Liver (tissue), 9 donors: Measurements from ENCODE around the gene PIP5KL1. TPM values are rescaled to one million over a fixed set of nuclear protein-coding genes. Genes with fewer than 3 reads are reported as not detected.

Source experiments
- DNase-seq: peaks from one replicate; pipeline ENCODE4 v3.0.0-alpha.2; 2017; ENCODE audit warnings: low spot score
- H3K27ac ChIP-seq, 2 donors: one replicate each; pipeline ENCODE4 v1.7.0; 2013; ENCODE audit warnings: inconsistent platforms in 2 of 2, low read length in 2 of 2, control low read depth in 1 of 2, low read depth in 1 of 2, mild to moderate bottlenecking in 1 of 2
- H3K27me3 ChIP-seq, 4 donors: one replicate each; pipeline versions ENCODE4 v1.6.1 to v1.7.0; 2013; ENCODE audit warnings: low read length in 3 of 4, inconsistent platforms in 1 of 4, mild to moderate bottlenecking in 1 of 4, moderate library complexity in 1 of 4; ENCODE audit not compliant: control insufficient read depth in 4 of 4, insufficient read depth in 4 of 4
- H3K36me3 ChIP-seq, 4 donors: one replicate each; pipeline versions ENCODE4 v1.6.1 to v1.7.0; 2013; ENCODE audit warnings: low read length in 3 of 4, mild to moderate bottlenecking in 3 of 4, low read depth in 1 of 4, moderate library complexity in 1 of 4; ENCODE audit not compliant: control insufficient read depth in 4 of 4, insufficient read depth in 3 of 4
- H3K4me1 ChIP-seq, 4 donors: one replicate each; pipeline versions ENCODE4 v1.6.1 to v1.7.0; 2013; ENCODE audit warnings: low read length in 3 of 4, mild to moderate bottlenecking in 3 of 4, moderate library complexity in 1 of 4; ENCODE audit not compliant: control insufficient read depth in 4 of 4, insufficient read depth in 4 of 4
- H3K4me3 ChIP-seq, 3 donors: one replicate each; pipeline versions ENCODE4 v1.6.1 to v1.7.0; 2013; ENCODE audit warnings: low read length in 3 of 3, control low read depth in 1 of 3, low read depth in 1 of 3, mild to moderate bottlenecking in 1 of 3
- H3K9ac ChIP-seq, 2 donors: one replicate each; pipeline ENCODE4 v1.7.0; 2013; ENCODE audit warnings: low read length in 2 of 2, mild to moderate bottlenecking in 2 of 2, moderate library complexity in 2 of 2, control low read depth in 1 of 2, low read depth in 1 of 2
- H3K9me3 ChIP-seq, 4 donors: one replicate each; pipeline versions ENCODE4 v1.6.1 to v1.7.0; 2013; ENCODE audit warnings: low read length in 3 of 4; ENCODE audit not compliant: control insufficient read depth in 4 of 4
- EGR1 ChIP-seq, 2 donors: IDR thresholded peaks; 2 replicates each; pipeline ENCODE4 v1.6.1; 2016 to 2018; ENCODE audit warnings: antibody characterized with exemption in 2 of 2, low read depth in 2 of 2
- FOXA1 ChIP-seq: IDR thresholded peaks from 2 replicates; pipeline ENCODE4 v1.6.1; 2016; ENCODE audit warnings: antibody characterized with exemption
- FOXA2 ChIP-seq: IDR thresholded peaks from 2 replicates; pipeline ENCODE4 v1.6.1; 2016; ENCODE audit warnings: antibody characterized with exemption
- GABPA ChIP-seq, 2 donors: IDR thresholded peaks in 1 of 2; conservative IDR thresholded peaks in 1 of 2; 2 replicates each; pipeline ENCODE4 v1.6.1; 2016; ENCODE audit warnings: antibody characterized with exemption in 2 of 2, mild to moderate bottlenecking in 1 of 2, moderate library complexity in 1 of 2
- HNF4A ChIP-seq, 2 donors: conservative IDR thresholded peaks; 2 replicates each; pipeline ENCODE4 v1.6.1; 2016; ENCODE audit warnings: antibody characterized with exemption in 2 of 2, mild to moderate bottlenecking in 2 of 2
- HNF4G ChIP-seq: IDR thresholded peaks from 2 replicates; pipeline ENCODE4 v1.6.1; 2016; ENCODE audit warnings: antibody characterized with exemption
- JUND ChIP-seq, 2 donors: IDR thresholded peaks; 2 replicates each; pipeline ENCODE4 v1.6.1; 2016; ENCODE audit warnings: antibody characterized with exemption in 2 of 2
- NR2F2 ChIP-seq: IDR thresholded peaks from 2 replicates; pipeline ENCODE4 v1.6.1; 2016; ENCODE audit warnings: antibody characterized with exemption
- RAD21 ChIP-seq, 2 donors: IDR thresholded peaks; 2 replicates each; pipeline ENCODE4 v1.6.1; 2016; ENCODE audit warnings: antibody characterized with exemption in 2 of 2, mild to moderate bottlenecking in 2 of 2
- RXRA ChIP-seq, 2 donors: IDR thresholded peaks; 2 replicates each; pipeline ENCODE4 v1.6.1; 2017 to 2018; ENCODE audit warnings: antibody characterized with exemption in 2 of 2, mild to moderate bottlenecking in 1 of 2
- SP1 ChIP-seq: IDR thresholded peaks from 2 replicates; pipeline ENCODE4 v1.6.1; 2018; ENCODE audit warnings: antibody characterized with exemption, mild to moderate bottlenecking
- TAF1 ChIP-seq: conservative IDR thresholded peaks from 2 replicates; pipeline ENCODE4 v1.6.1; 2016; ENCODE audit warnings: antibody characterized with exemption, mild to moderate bottlenecking
- YY1 ChIP-seq: IDR thresholded peaks from 2 replicates; pipeline ENCODE4 v1.6.1; 2016; ENCODE audit warnings: antibody characterized with exemption, mild to moderate bottlenecking
- WGBS: extraction: QIAGEN DNeasy Blood & Tissue Kit; methylation state at CpG from one replicate; pipeline ENCODE4 v1.1.7; 2013; 5-methylcytosine and 5-hydroxymethylcytosine counted together
- polyA plus RNA-seq, 2 donors: library from polyadenylated mRNA; stranded (reverse) in 1 of 2; unstranded in 1 of 2; fragments of 200-250 nt in 1 of 2; fragments of >200 nt in 1 of 2; fragmentation: Nextera tagmentation in 1 of 2; extraction: Ambion mirVana in 1 of 2; gene quantifications; one replicate each; pipeline versions ENCODE4 v1.2.1 to v1.2.3, GENCODE V29; 2013 to 2015
- total RNA-seq, 2 donors: library from RNA; depleted of rRNA; stranded (reverse); fragments of >200 nt; gene quantifications; one replicate each; pipeline ENCODE4 v1.2.3, GENCODE V29; 2014
- TF ChIP-seq, protein P1 (sequence below): IDR thresholded peaks from 2 replicates; pipeline ENCODE4 v1.6.1; 2016; ENCODE audit warnings: antibody characterized with exemption, mild to moderate bottlenecking
- TF ChIP-seq, protein P2 (sequence below): fragments of 150-350 bp; IDR thresholded peaks from 2 replicates; pipeline ENCODE4 v1.5.1; 2017; ENCODE audit warnings: improper control_type of control experiment, low read depth, low read length; ENCODE audit not compliant: missing input control
- TF ChIP-seq, protein P3 (sequence below): IDR thresholded peaks from 2 replicates; pipeline ENCODE4 v1.6.1; 2016; ENCODE audit warnings: antibody characterized with exemption
- TF ChIP-seq, protein P4 (sequence below): IDR thresholded peaks from 2 replicates; pipeline ENCODE4 v1.6.1; 2016; ENCODE audit warnings: antibody characterized with exemption
- TF ChIP-seq, protein P5 (sequence below): IDR thresholded peaks from 2 replicates; pipeline ENCODE4 v1.6.1; 2016; ENCODE audit warnings: antibody characterized with exemption
- donor health status: healthy.
- donor health status: healthy.
- donor health status: healthy.
- donor health status: healthy.
- donor health status: healthy.

PIP5KL1 gene
- total and polyA plus RNA-seq, 4 donors: 0.06 to 1.5 (median 0.49) TPM

DNA sequence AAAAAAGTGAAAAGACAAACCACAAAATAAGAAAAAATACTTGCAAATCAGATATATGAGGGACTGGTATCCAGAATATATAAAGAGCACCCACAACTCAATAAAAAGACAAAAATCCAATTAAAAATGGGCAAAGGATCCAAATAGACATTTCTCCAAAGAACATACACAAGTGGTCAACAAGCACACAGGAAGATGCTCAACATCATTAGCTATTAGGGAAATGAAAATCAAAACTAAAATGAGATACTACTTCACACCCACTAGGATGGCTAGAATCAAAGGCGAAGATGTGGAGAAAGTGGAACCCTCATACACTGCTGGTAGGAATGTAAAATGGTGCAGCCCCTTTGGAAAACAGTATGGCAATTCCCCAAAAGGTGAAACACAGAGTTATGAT is 28.2 kb upstream of the PIP5KL1 start (continued):
- TF ChIP-seq, protein P1, sequence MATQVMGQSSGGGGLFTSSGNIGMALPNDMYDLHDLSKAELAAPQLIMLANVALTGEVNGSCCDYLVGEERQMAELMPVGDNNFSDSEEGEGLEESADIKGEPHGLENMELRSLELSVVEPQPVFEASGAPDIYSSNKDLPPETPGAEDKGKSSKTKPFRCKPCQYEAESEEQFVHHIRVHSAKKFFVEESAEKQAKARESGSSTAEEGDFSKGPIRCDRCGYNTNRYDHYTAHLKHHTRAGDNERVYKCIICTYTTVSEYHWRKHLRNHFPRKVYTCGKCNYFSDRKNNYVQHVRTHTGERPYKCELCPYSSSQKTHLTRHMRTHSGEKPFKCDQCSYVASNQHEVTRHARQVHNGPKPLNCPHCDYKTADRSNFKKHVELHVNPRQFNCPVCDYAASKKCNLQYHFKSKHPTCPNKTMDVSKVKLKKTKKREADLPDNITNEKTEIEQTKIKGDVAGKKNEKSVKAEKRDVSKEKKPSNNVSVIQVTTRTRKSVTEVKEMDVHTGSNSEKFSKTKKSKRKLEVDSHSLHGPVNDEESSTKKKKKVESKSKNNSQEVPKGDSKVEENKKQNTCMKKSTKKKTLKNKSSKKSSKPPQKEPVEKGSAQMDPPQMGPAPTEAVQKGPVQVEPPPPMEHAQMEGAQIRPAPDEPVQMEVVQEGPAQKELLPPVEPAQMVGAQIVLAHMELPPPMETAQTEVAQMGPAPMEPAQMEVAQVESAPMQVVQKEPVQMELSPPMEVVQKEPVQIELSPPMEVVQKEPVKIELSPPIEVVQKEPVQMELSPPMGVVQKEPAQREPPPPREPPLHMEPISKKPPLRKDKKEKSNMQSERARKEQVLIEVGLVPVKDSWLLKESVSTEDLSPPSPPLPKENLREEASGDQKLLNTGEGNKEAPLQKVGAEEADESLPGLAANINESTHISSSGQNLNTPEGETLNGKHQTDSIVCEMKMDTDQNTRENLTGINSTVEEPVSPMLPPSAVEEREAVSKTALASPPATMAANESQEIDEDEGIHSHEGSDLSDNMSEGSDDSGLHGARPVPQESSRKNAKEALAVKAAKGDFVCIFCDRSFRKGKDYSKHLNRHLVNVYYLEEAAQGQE: no peak
- no peak for TF ChIP-seq FOXA2
- TF ChIP-seq, protein P2, sequence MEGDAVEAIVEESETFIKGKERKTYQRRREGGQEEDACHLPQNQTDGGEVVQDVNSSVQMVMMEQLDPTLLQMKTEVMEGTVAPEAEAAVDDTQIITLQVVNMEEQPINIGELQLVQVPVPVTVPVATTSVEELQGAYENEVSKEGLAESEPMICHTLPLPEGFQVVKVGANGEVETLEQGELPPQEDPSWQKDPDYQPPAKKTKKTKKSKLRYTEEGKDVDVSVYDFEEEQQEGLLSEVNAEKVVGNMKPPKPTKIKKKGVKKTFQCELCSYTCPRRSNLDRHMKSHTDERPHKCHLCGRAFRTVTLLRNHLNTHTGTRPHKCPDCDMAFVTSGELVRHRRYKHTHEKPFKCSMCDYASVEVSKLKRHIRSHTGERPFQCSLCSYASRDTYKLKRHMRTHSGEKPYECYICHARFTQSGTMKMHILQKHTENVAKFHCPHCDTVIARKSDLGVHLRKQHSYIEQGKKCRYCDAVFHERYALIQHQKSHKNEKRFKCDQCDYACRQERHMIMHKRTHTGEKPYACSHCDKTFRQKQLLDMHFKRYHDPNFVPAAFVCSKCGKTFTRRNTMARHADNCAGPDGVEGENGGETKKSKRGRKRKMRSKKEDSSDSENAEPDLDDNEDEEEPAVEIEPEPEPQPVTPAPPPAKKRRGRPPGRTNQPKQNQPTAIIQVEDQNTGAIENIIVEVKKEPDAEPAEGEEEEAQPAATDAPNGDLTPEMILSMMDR: no peak
- TF ChIP-seq NR2F2: no peak
- TF ChIP-seq GABPA (IDR thresholded peaks at IDR 0.05 in 1 of 2, conservative IDR thresholded peaks at IDR 0.05 in 1 of 2): no peak

DNA sequence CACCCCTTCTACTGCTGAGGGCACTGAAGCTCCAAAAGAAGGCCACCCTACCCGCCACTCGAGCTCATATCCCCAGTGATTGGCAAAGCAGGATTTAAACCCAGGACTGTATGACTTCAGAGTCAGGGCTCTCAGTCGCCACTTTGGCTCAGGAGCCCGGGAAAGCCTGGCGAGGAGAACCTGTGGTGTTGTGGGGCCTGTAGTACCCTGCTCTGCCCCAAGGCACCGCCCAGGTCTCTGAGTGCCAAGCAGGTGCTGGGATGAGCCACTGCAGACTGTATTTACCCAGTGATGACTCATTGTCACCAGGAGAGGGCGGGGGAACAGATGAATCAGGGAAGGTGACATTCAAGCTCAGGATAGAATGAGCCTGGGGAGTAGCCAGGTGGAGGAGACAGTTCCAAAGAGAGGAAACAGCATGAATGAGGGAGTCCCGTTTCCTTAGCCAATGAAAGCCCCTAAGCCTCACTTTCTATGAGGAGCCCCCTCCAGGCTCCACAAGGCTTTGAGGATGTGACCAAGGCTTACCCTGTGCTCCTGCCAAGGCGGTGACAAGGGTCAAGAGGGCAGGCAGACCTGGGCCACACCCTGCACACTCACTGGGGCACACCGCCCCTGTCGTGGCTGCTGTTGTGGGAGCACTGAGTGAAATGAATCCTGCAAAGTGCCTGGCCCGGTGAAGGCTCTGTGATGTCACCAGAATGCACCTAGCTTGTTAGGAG is 24.9 kb upstream of the PIP5KL1 start:
- peaks cover 9 to 43% (median 30%) of the 10 kb centered on the region in 4 donors for H3K4me1 ChIP-seq
- H3K27ac ChIP-seq: peak overlapping the region; percentile 58 to 88
- H3K4me3 ChIP-seq: no peak overlapping the region
- H3K9ac ChIP-seq: peak overlapping the region in 1 of 2 donors; percentile 37
- no peak for DNase-seq
- H3K36me3 ChIP-seq: no peaks in the 10 kb centered on the region
- WGBS: 31% methylated on average over 12 of the region's 12 CpGs
- H3K9me3 ChIP-seq: no peaks in the 10 kb centered on the region
- no peaks in the 10 kb centered on the region for H3K27me3 ChIP-seq
- TF ChIP-seq FOXA1 (peak; percentile 97), GABPA (IDR thresholded peaks at IDR 0.05 in 1 of 2, conservative IDR thresholded peaks at IDR 0.05 in 1 of 2) (peak in 1 of 2 donors; percentile 22), YY1 (peak; percentile 53), RXRA (IDR thresholded peaks at IDR 0.05) (peak; percentile 60 to 90), EGR1 (IDR thresholded peaks at IDR 0.05; ENCODE audit: low read depth in 2 of 2) (peak in 1 of 2 donors; percentile 83), RAD21 (IDR thresholded peaks at IDR 0.05) (peak; percentile 73 to 89), HNF4G (no peak), JUND (IDR thresholded peaks at IDR 0.05) (peak; percentile 99 to 100), TAF1 (no peak), FOXA2 (peak; percentile 98), SP1 (peak; percentile 58), NR2F2 (peak; percentile 40), HNF4A (conservative IDR thresholded peaks at IDR 0.05) (peak; percentile 65 to 78)
- TF ChIP-seq, protein P3, sequence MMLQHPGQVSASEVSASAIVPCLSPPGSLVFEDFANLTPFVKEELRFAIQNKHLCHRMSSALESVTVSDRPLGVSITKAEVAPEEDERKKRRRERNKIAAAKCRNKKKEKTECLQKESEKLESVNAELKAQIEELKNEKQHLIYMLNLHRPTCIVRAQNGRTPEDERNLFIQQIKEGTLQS: peak; percentile 98
- TF ChIP-seq, protein P4, sequence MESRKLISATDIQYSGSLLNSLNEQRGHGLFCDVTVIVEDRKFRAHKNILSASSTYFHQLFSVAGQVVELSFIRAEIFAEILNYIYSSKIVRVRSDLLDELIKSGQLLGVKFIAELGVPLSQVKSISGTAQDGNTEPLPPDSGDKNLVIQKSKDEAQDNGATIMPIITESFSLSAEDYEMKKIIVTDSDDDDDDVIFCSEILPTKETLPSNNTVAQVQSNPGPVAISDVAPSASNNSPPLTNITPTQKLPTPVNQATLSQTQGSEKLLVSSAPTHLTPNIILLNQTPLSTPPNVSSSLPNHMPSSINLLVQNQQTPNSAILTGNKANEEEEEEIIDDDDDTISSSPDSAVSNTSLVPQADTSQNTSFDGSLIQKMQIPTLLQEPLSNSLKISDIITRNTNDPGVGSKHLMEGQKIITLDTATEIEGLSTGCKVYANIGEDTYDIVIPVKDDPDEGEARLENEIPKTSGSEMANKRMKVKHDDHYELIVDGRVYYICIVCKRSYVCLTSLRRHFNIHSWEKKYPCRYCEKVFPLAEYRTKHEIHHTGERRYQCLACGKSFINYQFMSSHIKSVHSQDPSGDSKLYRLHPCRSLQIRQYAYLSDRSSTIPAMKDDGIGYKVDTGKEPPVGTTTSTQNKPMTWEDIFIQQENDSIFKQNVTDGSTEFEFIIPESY: no peak
- TF ChIP-seq, protein P5, sequence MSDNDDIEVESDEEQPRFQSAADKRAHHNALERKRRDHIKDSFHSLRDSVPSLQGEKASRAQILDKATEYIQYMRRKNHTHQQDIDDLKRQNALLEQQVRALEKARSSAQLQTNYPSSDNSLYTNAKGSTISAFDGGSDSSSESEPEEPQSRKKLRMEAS: peak; percentile 87
- TF ChIP-seq, protein P2: peak; percentile 76
- TF ChIP-seq, protein P1: peak; percentile 45
